GM19099 (cell line): ENCODE results near the gene TOM1.

ENCODE experiments used
- POLR2A ChIP-seq: IDR thresholded peaks from 3 replicates; pipeline ENCODE4 v1.6.1; 2011; ENCODE audit warnings: low read depth; ENCODE audit not compliant: insufficient read length; ENCODE audit errors: extremely low read depth

Gene TOM1

DNA sequence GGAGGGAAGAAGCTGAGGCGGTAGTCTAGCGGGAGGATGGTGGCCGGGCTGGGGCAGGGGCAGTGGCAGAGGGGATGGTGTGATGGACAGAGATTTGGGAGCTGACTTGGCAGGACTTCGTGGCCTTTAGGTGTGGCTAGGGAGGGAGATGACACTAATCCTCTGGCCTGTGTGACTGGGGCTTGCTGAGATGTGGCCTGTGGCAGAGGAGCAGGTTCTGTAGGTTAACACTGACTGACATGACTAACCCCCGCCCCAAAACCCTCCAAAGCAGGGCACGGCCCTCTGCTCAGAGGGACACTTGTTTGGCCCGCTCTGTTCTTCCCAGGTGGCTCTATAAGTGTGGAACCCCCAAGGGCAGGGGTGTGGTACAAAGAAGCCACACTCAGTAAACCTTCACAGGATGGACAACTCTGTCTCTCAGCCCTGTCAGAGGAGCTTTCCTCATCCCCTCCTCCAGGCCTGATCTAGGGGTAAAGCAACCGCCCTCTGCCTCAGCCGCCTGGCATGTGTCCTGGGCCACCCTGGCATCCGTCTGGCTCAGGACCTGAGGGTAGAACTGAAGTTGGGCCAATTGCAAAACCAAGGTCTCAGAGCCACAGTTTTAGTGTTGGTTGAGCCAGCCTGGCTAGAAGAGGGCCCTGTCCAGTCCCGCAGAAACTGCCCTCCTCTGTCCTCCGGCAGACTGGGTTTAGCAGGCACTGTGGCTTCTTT lies 15.6 kb downstream of the TOM1 start:
- TF ChIP-seq POLR2A: no peak

GRCh38 chr22:35315855-35316745 lies 16.4 kb downstream of the TOM1 start:
- TF ChIP-seq POLR2A: no peak

DNA sequence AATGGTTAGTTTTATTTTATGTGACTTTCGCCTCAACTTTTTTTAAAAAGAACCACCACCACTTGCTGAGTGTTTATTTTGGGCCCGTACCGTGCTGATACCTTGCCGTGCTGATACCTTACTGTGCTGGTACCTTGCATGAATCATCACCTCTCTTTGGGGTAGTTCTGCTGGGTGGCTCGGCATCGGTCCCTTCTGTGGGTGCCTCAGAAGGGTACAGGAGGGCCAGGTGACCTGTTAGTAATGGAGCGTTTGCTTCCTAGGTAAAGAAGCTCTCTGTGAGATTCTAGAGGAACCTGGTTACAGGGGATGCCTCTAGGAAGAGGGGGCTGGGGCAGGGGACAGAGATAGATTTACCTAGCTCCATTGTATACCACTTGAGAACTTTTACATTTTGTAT lies 17.1 kb downstream of the TOM1 start:
- TF ChIP-seq POLR2A: no peak

GRCh38 chr22:35317680-35318290 lies 18.1 kb downstream of the TOM1 start:
- TF ChIP-seq POLR2A: no peak

GRCh38 chr22:35318346-35319215 lies 18.9 kb downstream of the TOM1 start:
- TF ChIP-seq POLR2A: no peak

GRCh38 chr22:35319244-35319985 lies 19.7 kb downstream of the TOM1 start:
- no peak for TF ChIP-seq POLR2A

GRCh38 chr22:35322126-35322525 lies 22.4 kb downstream of the TOM1 start:
- TF ChIP-seq POLR2A: no peak

GRCh38 chr22:35322893-35323292 lies 23.2 kb downstream of the TOM1 start:
- TF ChIP-seq POLR2A: no peak

DNA sequence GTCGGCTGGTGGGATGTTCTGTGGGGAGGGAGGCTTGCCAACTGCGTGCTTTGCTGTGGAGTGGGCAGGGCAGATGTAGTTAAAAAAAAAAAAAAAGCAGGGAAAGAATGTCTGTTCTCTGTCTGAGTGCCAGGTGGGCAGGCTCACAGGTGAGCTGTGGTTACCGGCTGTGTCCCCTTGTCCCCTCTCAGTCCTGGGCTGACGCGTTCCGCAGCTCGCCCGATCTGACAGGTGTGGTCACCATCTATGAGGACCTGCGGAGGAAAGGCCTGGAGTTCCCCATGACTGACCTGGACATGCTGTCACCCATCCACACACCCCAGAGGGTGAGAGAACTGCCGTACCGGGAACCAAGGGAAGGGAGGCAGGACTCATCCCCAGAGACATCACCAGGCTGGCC lies 23.6 kb downstream of the TOM1 start:
- TF ChIP-seq POLR2A: no peak

DNA sequence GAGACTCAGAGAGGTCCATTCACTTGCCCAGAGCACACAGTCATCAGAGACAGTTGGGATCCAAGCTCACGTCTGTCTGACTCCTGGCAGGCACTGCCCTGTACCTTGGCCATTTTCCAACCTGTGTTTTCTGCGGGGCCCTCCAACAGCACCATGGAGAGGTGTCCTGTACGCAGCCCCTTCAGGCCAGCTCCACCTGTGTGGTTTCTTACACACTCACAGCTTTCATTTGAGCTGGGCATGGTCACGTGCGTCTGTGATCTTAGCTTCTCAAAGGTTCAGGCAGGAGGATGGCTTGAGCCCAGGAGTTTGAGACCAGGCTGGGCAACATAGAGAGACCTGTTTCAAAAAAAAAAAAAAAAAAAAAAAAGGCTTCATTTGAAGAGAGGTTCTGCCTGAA lies 24.4 kb downstream of the TOM1 start:
- no peak for TF ChIP-seq POLR2A

GRCh38 chr22:35324762-35325161 lies 25.1 kb downstream of the TOM1 start:
- TF ChIP-seq POLR2A: no peak

- TF ChIP-seq POLR2A: no peak
These were observed 25.5 kb downstream of the TOM1 start for GRCh38 chr22:35325209-35325608.

- TF ChIP-seq POLR2A: no peak
These were observed 27.3 kb downstream of the TOM1 start for GRCh38 chr22:35326854-35327562.
